IMR-90 (cell line): Measurements from ENCODE around the gene FRYL. TPM values are rescaled to one million over a fixed set of nuclear protein-coding genes. Genes with fewer than 3 reads are reported as not detected.

Source experiments
- ATAC-seq: fragments of 200-7000 bp; cut with Tn5 transposase; 2 replicates; pipeline ENCODE4 v1.9.1; 2020; ENCODE audit warnings: low read depth, mild to moderate bottlenecking, moderate library complexity
- BruUV-seq: library from RNA; stranded (reverse); fragments of 400-500 nt; replicated peaks from 2 replicates; lab custom pipeline; 2021; lab: Mats Ljungman, UMichigan
- CTCF ChIA-PET: fragments of 300-600 bp; formaldehyde crosslinking; extraction: SDS; loops from one replicate; lab custom pipeline; 2021; ENCODE audit warnings: antibody characterized with exemption; lab: Yijun Ruan, JAX
- POLR2A ChIA-PET: fragments of 300-600 bp; sonication (Branson Sonifier 250); formaldehyde crosslinking; loops from one replicate; lab custom pipeline; 2022; ENCODE audit warnings: antibody characterized with exemption; ENCODE audit not compliant: unreplicated experiment; lab: Charles Lee
- DNase-seq: peaks from one replicate; pipeline ENCODE4 v3.0.0; 2013
- H2AFZ ChIP-seq: replicated peaks from 2 replicates; pipeline ENCODE3; 2013; ENCODE audit warnings: low read length, mild to moderate bottlenecking; ENCODE audit not compliant: poor library complexity
- H2AK5ac ChIP-seq: 2 replicates; pipeline ENCODE4 v1.6.1; 2013; ENCODE audit warnings: low read depth, low read length, inconsistent platforms
- H2AK9ac ChIP-seq: replicated peaks from 2 replicates; pipeline ENCODE3; 2013; ENCODE audit warnings: mild to moderate bottlenecking, low read depth, low read length, moderate library complexity; ENCODE audit not compliant: poor library complexity
- H2BK120ac ChIP-seq: 2 replicates; pipeline ENCODE4 v1.6.1; 2013; ENCODE audit warnings: low read depth, low read length, inconsistent platforms
- H2BK15ac ChIP-seq: 3 replicates; pipeline ENCODE4 v1.6.1; 2013; ENCODE audit warnings: low read depth, low read length, inconsistent platforms
- H2BK20ac ChIP-seq: 2 replicates; pipeline ENCODE4 v1.6.1; 2013; ENCODE audit warnings: low read depth, mild to moderate bottlenecking, inconsistent platforms, low read length, moderate library complexity
- H2BK5ac ChIP-seq: 2 replicates; pipeline ENCODE4 v1.6.1; 2013; ENCODE audit warnings: mild to moderate bottlenecking, low read depth, low read length, inconsistent platforms; ENCODE audit not compliant: poor library complexity, severe bottlenecking
- H3K14ac ChIP-seq: replicated peaks from 2 replicates; pipeline ENCODE4 v1.6.1; 2013; ENCODE audit warnings: low read depth, low read length, inconsistent platforms
- H3K18ac ChIP-seq: 2 replicates; pipeline ENCODE4 v1.6.1; 2013; ENCODE audit warnings: low read depth, low read length, control low read depth
- H3K23ac ChIP-seq: 2 replicates; pipeline ENCODE4 v1.6.1; 2013; ENCODE audit warnings: low read depth, low read length, inconsistent platforms
- H3K27ac ChIP-seq: 2 replicates; pipeline ENCODE4 v1.5.1; 2013; ENCODE audit warnings: mild to moderate bottlenecking, control low read depth, low read length; ENCODE audit not compliant: insufficient read depth
- H3K27me3 ChIP-seq: 2 replicates; pipeline ENCODE4 v1.6.1; 2013; ENCODE audit warnings: low read length; ENCODE audit not compliant: control insufficient read depth, insufficient read depth
- H3K36me3 ChIP-seq: 2 replicates; pipeline ENCODE4 v1.6.1; 2013; ENCODE audit warnings: low read length, mixed read lengths; ENCODE audit not compliant: control insufficient read depth, insufficient read depth
- H3K4ac ChIP-seq: 2 replicates; pipeline ENCODE4 v1.6.1; 2013; ENCODE audit warnings: low read depth, low read length, inconsistent platforms
- H3K4me1 ChIP-seq: 2 replicates; pipeline ENCODE4 v1.6.1; 2013; ENCODE audit warnings: low read length, mixed read lengths; ENCODE audit not compliant: control insufficient read depth, insufficient read depth
- H3K4me2 ChIP-seq: 2 replicates; pipeline ENCODE4 v1.6.1; 2013; ENCODE audit warnings: low read depth, mild to moderate bottlenecking, control low read depth, low read length, moderate library complexity
- H3K4me3 ChIP-seq: 2 replicates; pipeline ENCODE4 v1.5.1; 2013; ENCODE audit warnings: low read depth, mild to moderate bottlenecking, control low read depth, low read length, moderate library complexity; ENCODE audit not compliant: insufficient read depth
- H3K56ac ChIP-seq: 2 replicates; pipeline ENCODE4 v1.6.1; 2013; ENCODE audit warnings: low read length, inconsistent platforms; ENCODE audit not compliant: insufficient read depth; ENCODE audit errors: extremely low read depth
- H3K79me1 ChIP-seq, 2 experiments: 2 replicates each; pipeline ENCODE4 v1.6.1; 2013; ENCODE audit warnings: low read length in 2 of 2, inconsistent platforms in 1 of 2, low read depth in 1 of 2
- H3K9ac ChIP-seq: 2 replicates; pipeline ENCODE4 v1.6.1; 2013; ENCODE audit warnings: low read depth, low read length, control low read depth
- H3K9me1 ChIP-seq: 2 replicates; pipeline ENCODE4 v1.6.1; 2013; ENCODE audit warnings: low read length, inconsistent platforms; ENCODE audit not compliant: insufficient read depth
- H3K9me3 ChIP-seq: 2 replicates; pipeline ENCODE4 v1.6.1; 2013; ENCODE audit warnings: low read length; ENCODE audit not compliant: control insufficient read depth, insufficient read depth
- H4K20me1 ChIP-seq: 2 replicates; pipeline ENCODE4 v1.6.1; 2013; ENCODE audit warnings: low read length, inconsistent platforms; ENCODE audit not compliant: insufficient read depth
- H4K5ac ChIP-seq: 2 replicates; pipeline ENCODE4 v1.6.1; 2013; ENCODE audit warnings: mild to moderate bottlenecking, low read depth, low read length, control low read depth
- H4K8ac ChIP-seq, 2 experiments: 2 replicates each; pipeline ENCODE4 v1.6.1; 2013; ENCODE audit warnings: low read depth in 2 of 2, low read length in 2 of 2, control low read depth in 1 of 2, inconsistent platforms in 1 of 2
- H4K91ac ChIP-seq: 2 replicates; pipeline ENCODE4 v1.6.1; 2013; ENCODE audit warnings: low read depth, low read length, inconsistent platforms; ENCODE audit not compliant: insufficient read depth
- BHLHE40 ChIP-seq: fragments of 150-350 bp; IDR thresholded peaks from 2 replicates; pipeline ENCODE4 v1.6.1; 2016; ENCODE audit warnings: mild to moderate bottlenecking, low read depth, low read length
- CHD1 ChIP-seq: IDR thresholded peaks from 2 replicates; pipeline ENCODE4 v1.6.1; 2012; ENCODE audit warnings: low read depth, low read length, improper control_type of control experiment
- MXI1 ChIP-seq: IDR thresholded peaks from 2 replicates; pipeline ENCODE4 v1.6.1; 2012; ENCODE audit warnings: low read depth, mild to moderate bottlenecking, low read length, moderate library complexity, borderline replicate concordance
- NFE2L2 ChIP-seq: fragments of 150-350 bp; IDR thresholded peaks from 2 replicates; pipeline ENCODE4 v1.6.1; 2016; ENCODE audit warnings: low read depth, mild to moderate bottlenecking, low read length
- POLR2A ChIP-seq: IDR thresholded peaks from 2 replicates; pipeline ENCODE4 v1.6.1; 2012; ENCODE audit warnings: mild to moderate bottlenecking, low read depth, low read length
- RAD21 ChIP-seq: IDR thresholded peaks from 2 replicates; pipeline ENCODE4 v1.6.1; 2012; ENCODE audit warnings: low read length, improper control_type of control experiment
- RFX5 ChIP-seq: IDR thresholded peaks from 2 replicates; pipeline ENCODE4 v1.8.0; 2012; ENCODE audit warnings: low read depth, mild to moderate bottlenecking, low read length, moderate library complexity
- WGBS, 2 experiments: methylation state at CpG; one replicate each; pipeline versions ENCODE4 v1.1.5 to v1.1.7; 2013; ENCODE audit warnings: missing lambda C conversion rate in 2 of 2; ENCODE audit not compliant: insufficient read length in 1 of 2; ENCODE audit errors: extremely low coverage in 2 of 2; 5-methylcytosine and 5-hydroxymethylcytosine counted together
- dilution Hi-C: fragments of 300-500 bp; cut with HindIII; formaldehyde crosslinking; loops from one replicate; pipeline ENCODE4 v1.14.3; 2018; ENCODE audit warnings: low sequenced_read_pairs; ENCODE audit not compliant: unreplicated experiment
- in situ Hi-C: fragments of 300-500 bp; cut with MboI; formaldehyde crosslinking; loops from 3 replicates; pipeline ENCODE4 v1.14.3; 2019; ENCODE audit warnings: low sequenced_read_pairs, inconsistent platforms, mixed read lengths
- intact Hi-C: fragments of 100-400 bp; cut with micrococcal nuclease; formaldehyde crosslinking; loops from 2 replicates; pipeline ENCODE4 v1.10.0; 2022
- polyA plus RNA-seq, 3 experiments: library from polyadenylated mRNA; depleted of rRNA; stranded (reverse); fragments of >200 nt; gene quantifications; 2 replicates each; pipeline ENCODE4 v1.2.3, GENCODE V29; 2012; ENCODE audit warnings: low replicate concordance in 1 of 3
- total RNA-seq: library from RNA; depleted of rRNA; stranded (reverse); fragments of >200 nt; gene quantifications from 2 replicates; pipeline ENCODE4 v1.2.3, GENCODE V29; 2012

The FRYL gene
- total and polyA plus RNA-seq, 2 of the 4 experiments (the other 2 are of a cell fraction): 9.9 to 77.4 TPM

DNA sequence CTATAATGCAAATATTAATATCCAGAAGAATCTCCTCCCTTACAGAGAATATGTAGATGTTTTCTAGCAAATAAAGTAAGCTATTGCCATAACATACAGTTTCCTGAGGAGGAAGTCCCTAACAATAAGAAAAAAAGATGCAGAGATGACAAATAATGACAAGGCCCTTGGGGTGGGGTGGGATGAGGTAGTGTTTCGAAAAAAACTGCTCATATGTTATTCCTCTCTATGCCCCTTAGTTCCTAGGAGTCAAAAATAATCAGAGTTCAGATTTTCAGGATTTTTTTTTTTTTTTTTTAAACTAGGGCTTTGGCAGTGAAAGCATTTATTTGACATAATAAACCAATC, 191.0 kb downstream of the FRYL start:
- in situ Hi-C loops: loop anchor here (25.0 kb wide), 1 partner anchor 248 kb away; the partner anchor contains the start of gene OCIAD1
- no peak overlapping the region for H4K5ac ChIP-seq

More for the DNA sequence above, 191.0 kb downstream of the FRYL start:
- Histone ChIP-seq H3K4ac (no peak overlapping the region), H3K14ac (no peak overlapping the region), H4K20me1 (no peaks in the 10 kb centered on the region), H3K18ac (no peak overlapping the region), H3K27me3 (no peaks in the 10 kb centered on the region), H3K4me2 (no peak overlapping the region), H2AK5ac (no peak overlapping the region), H3K27ac (no peak overlapping the region), H3K23ac (no peak overlapping the region), H3K9me1 (peaks cover 4% of the 10 kb centered on the region; the same call in 1 of the 2 replicates), H3K36me3 (peaks cover 11% of the 10 kb centered on the region), H3K9me3 (no peaks in the 10 kb centered on the region), H2BK20ac (no peak overlapping the region), H3K56ac (no peak overlapping the region), H2BK120ac (no peak overlapping the region), H4K8ac (no peak overlapping the region), H3K9ac (no peak overlapping the region), H4K91ac (no peak overlapping the region), H2AFZ (no peak overlapping the region), H3K4me3 (no peak overlapping the region), H2BK5ac (no peak overlapping the region), H2BK15ac (no peak overlapping the region), H2AK9ac (no peak overlapping the region), H3K4me1 (no peaks in the 10 kb centered on the region), H3K79me1 (peaks cover 2 to 5% of the 10 kb centered on the region in 2 experiments; a peak in 1 of 4 replicates)
- no peak for ATAC-seq
- ChIA-PET POLR2A (no interaction called here), CTCF (no interaction called here)
- intact Hi-C loops (no loop called here), dilution Hi-C loops (no loop called here)
- no peak for DNase-seq
- no CpG with 5 or more reads among the region's 1 CpG for WGBS, 2 experiments
- BruUV-seq: no TSS peak
- TF ChIP-seq RAD21: no peak
- no peak for TF ChIP-seq RFX5
- TF ChIP-seq CHD1: no peak
- TF ChIP-seq NFE2L2: no peak
- no peak for TF ChIP-seq MXI1
- no peak for TF ChIP-seq POLR2A
- TF ChIP-seq BHLHE40: no peak
